Gastroesophageal sphincter (tissue), 3 donors: ENCODE measurements around the gene JMJD4.

Experiments used
- CTCF ChIP-seq, 4 experiments: fragments of 200-600 bp in 2 of 4; fragments of 450-650 bp in 2 of 4; sonication (generic) in 1 of 4; IDR thresholded peaks; one replicate each; pipeline ENCODE4 v1.5.1; 2017 to 2019; ENCODE audit warnings: antibody characterized with exemption in 4 of 4, mild to moderate bottlenecking in 2 of 4, moderate library complexity in 2 of 4
- POLR2A ChIP-seq, 2 donors: fragments of 450-650 bp; IDR thresholded peaks; one replicate each; pipeline ENCODE4 v1.6.1; 2017; ENCODE audit warnings: antibody characterized with exemption in 2 of 2, mild to moderate bottlenecking in 2 of 2, moderate library complexity in 1 of 2
- POLR2AphosphoS5 ChIP-seq: sonication (generic); formaldehyde crosslinking; IDR thresholded peaks from one replicate; pipeline ENCODE4 v1.6.1; 2017; ENCODE audit warnings: antibody characterized with exemption

DNA sequence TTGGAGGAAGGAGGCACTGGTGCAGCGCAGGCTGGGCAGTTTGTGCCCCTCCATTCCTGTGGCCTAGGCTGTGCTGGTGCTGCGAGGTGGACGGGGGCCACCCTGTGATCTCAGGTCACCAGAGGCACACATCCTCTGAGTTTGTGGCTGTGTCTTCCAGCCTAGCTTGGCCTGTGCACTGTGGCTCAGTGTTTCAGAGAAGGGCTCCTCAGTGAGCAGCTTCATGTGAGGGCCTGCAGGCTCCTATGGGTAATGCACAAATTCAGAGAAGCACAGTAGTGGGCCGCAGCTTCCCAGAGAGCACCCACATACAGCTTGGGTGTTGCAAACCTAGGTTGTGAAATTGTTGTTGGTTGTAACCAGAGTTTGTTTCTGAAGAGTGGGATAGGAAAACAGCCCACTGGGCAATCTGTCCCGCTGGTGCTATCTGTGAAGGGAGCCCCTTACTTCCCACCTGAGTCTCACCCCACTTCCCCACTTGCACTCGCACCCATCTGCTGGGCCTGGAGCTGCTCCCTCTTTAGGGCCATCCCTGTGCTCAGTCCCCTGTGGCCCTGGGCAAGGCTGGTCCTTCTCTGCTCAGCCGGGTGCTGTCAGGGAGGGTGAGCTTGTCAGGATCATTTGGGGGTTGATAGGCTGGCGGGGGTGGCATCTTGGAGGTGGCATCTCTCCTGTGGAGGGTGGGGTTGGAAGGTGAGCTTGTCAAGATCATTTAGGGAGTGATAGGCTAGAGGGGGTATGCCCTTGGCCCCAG, 30.3 kb upstream of the JMJD4 start:
- TF ChIP-seq CTCF (IDR thresholded peaks at IDR 0.05) (no peak), POLR2AphosphoS5 (no peak), POLR2A (IDR thresholded peaks at IDR 0.05) (no peak)
